CD14-positive monocyte (primary cell): ENCODE measurements around the gene KCNAB1. TPM values are rescaled to one million over a fixed set of nuclear protein-coding genes. Genes with fewer than 3 reads are reported as not detected.

Source experiments
- DNase-seq, 3 donors: peaks; one replicate each; pipeline ENCODE4 v3.0.0-alpha.2; 2011 to 2022
- H2AFZ ChIP-seq: 2 replicates; pipeline ENCODE4 v1.6.0; 2012; ENCODE audit warnings: mild to moderate bottlenecking, low read depth, low read length, inconsistent platforms; ENCODE audit not compliant: insufficient read depth, poor library complexity, severe bottlenecking
- H3K27ac ChIP-seq, 2 donors: 1 replicate in 1 of 2; 2 replicates in 1 of 2; pipeline ENCODE4 v1.5.1; 2012 to 2013; ENCODE audit warnings: low read length in 2 of 2, control low read depth in 1 of 2, inconsistent platforms in 1 of 2, low read depth in 1 of 2, mild to moderate bottlenecking in 1 of 2
- H3K27me3 ChIP-seq, 2 donors: one replicate each; pipeline versions ENCODE4 v1.6.0 to v1.6.1; 2011 to 2013; ENCODE audit warnings: low read length in 2 of 2; ENCODE audit not compliant: control insufficient read depth in 2 of 2, insufficient read depth in 2 of 2
- H3K36me3 ChIP-seq, 2 donors: replicated peaks in 1 of 2; 1 replicate in 1 of 2; 2 replicates in 1 of 2; pipeline versions ENCODE4 v1.5.1 to v1.6.1; 2012 to 2013; ENCODE audit warnings: low read length in 2 of 2, control low read depth in 1 of 2, inconsistent platforms in 1 of 2, mild to moderate bottlenecking in 1 of 2; ENCODE audit not compliant: insufficient read depth in 2 of 2, control insufficient read depth in 1 of 2
- H3K4me1 ChIP-seq, 2 donors: 1 replicate in 1 of 2; 2 replicates in 1 of 2; pipeline versions ENCODE4 v1.5.1 to v1.6.1; 2012 to 2013; ENCODE audit warnings: low read length in 2 of 2, control low read depth in 1 of 2, inconsistent platforms in 1 of 2, mild to moderate bottlenecking in 1 of 2, moderate library complexity in 1 of 2; ENCODE audit not compliant: insufficient read depth in 2 of 2, control insufficient read depth in 1 of 2
- H3K4me2 ChIP-seq: replicated peaks from 2 replicates; pipeline ENCODE3; 2012; ENCODE audit warnings: low read length, moderate library complexity, mild to moderate bottlenecking; ENCODE audit not compliant: poor library complexity, severe bottlenecking; ENCODE audit errors: extremely low read depth
- H3K4me3 ChIP-seq, 3 experiments: fragments of 200-600 bp in 1 of 3; sonication (generic) in 1 of 3; replicated peaks in 1 of 3; 1 replicate in 2 of 3; 2 replicates in 1 of 3; pipeline ENCODE4 v1.5.1; 2011 to 2013; ENCODE audit warnings: low read length in 3 of 3, mild to moderate bottlenecking in 3 of 3, control low read depth in 2 of 3, low read depth in 2 of 3, inconsistent platforms in 1 of 3, moderate library complexity in 1 of 3
- H3K79me2 ChIP-seq: 2 replicates; pipeline ENCODE4 v1.6.0; 2012; ENCODE audit warnings: mild to moderate bottlenecking, control low read depth, inconsistent platforms, low read length, moderate library complexity; ENCODE audit not compliant: insufficient read depth
- H3K9ac ChIP-seq: 2 replicates; pipeline ENCODE4 v1.6.0; 2017; ENCODE audit warnings: low read length, mild to moderate bottlenecking; ENCODE audit not compliant: insufficient read depth, poor library complexity, severe bottlenecking
- H3K9me3 ChIP-seq, 2 donors: replicated peaks in 1 of 2; 1 replicate in 1 of 2; 2 replicates in 1 of 2; pipeline versions ENCODE4 v1.5.1 to v1.6.1; 2012 to 2013; ENCODE audit warnings: low read length in 2 of 2, control low read depth in 1 of 2; ENCODE audit not compliant: control insufficient read depth in 1 of 2, insufficient read depth in 1 of 2
- H4K20me1 ChIP-seq: 2 replicates; pipeline ENCODE4 v1.6.0; 2012; ENCODE audit warnings: mild to moderate bottlenecking, low read length, control low read depth, moderate library complexity; ENCODE audit not compliant: insufficient read depth
- H3K27ac Mint-ChIP-seq, 7 donors: one replicate each; pipeline ENCODE4 v1.8.0; 2020; ENCODE audit warnings: mild to moderate bottlenecking in 7 of 7, mixed read lengths in 7 of 7, moderate library complexity in 6 of 7, inconsistent platforms in 2 of 7
- H3K27me3 Mint-ChIP-seq, 3 donors: one replicate each; pipeline ENCODE4 v1.8.0; 2021 to 2022; ENCODE audit warnings: low read depth in 3 of 3, mild to moderate bottlenecking in 3 of 3, mixed read lengths in 3 of 3, moderate library complexity in 3 of 3, inconsistent platforms in 1 of 3
- H3K36me3 Mint-ChIP-seq, 2 donors: one replicate each; pipeline ENCODE4 v1.8.0; 2020; ENCODE audit warnings: mixed read lengths in 2 of 2, inconsistent platforms in 1 of 2, mild to moderate bottlenecking in 1 of 2
- H3K4me1 Mint-ChIP-seq: one replicate; pipeline ENCODE4 v1.8.0; 2020; ENCODE audit warnings: mild to moderate bottlenecking, mixed read lengths
- H3K4me3 Mint-ChIP-seq, 2 donors: one replicate each; pipeline ENCODE4 v1.8.0; 2020; ENCODE audit warnings: mild to moderate bottlenecking in 2 of 2, mixed read lengths in 2 of 2, moderate library complexity in 1 of 2
- H3K9me3 Mint-ChIP-seq, 7 donors: one replicate each; pipeline ENCODE4 v1.8.0; 2020 to 2022; ENCODE audit warnings: mixed read lengths in 7 of 7, mild to moderate bottlenecking in 6 of 7, moderate library complexity in 6 of 7, inconsistent platforms in 2 of 7
- CTCF ChIP-seq: fragments of 200-600 bp; IDR thresholded peaks from one replicate; pipeline ENCODE4 v1.8.0; 2022; ENCODE audit warnings: antibody characterized with exemption, mild to moderate bottlenecking
- WGBS: methylation state at CpG from one replicate; pipeline ENCODE4 v1.1.5; 2013; ENCODE audit warnings: missing lambda C conversion rate; ENCODE audit not compliant: insufficient coverage; 5-methylcytosine and 5-hydroxymethylcytosine counted together
- intact Hi-C, 2 donors: fragments of 100-400 bp; cut with micrococcal nuclease; formaldehyde crosslinking; loops; one replicate each; pipeline versions ENCODE4 v1.15.0 to v1.15.1; 2023
- polyA plus RNA-seq, 3 donors: library from polyadenylated mRNA; depleted of rRNA in 1 of 3; unstranded in 2 of 3; stranded (reverse) in 1 of 3; fragments of 300-500 nt in 2 of 3; fragments of >200 nt in 1 of 3; fragmentation: Illumina TruSeq in 2 of 3; gene quantifications; 1 replicate in 2 of 3; 2 replicates in 1 of 3; pipeline ENCODE4 v1.2.3, GENCODE V29; 2012 to 2021

KCNAB1 gene
- polyA plus RNA-seq, 3 donors: 0.08 to 0.14 TPM; not detected in 1

- H3K36me3 ChIP-seq: no peaks in the 10 kb centered on the region
- Mint-ChIP-seq H3K4me1 (no peaks in the 10 kb centered on the region), H3K4me3 (no peak overlapping the region), H3K9me3 (peaks cover 0 to 3% (median 0%) of the 10 kb centered on the region in 7 donors), H3K27me3 (peaks cover 0 to 4% (median 2%) of the 10 kb centered on the region in 3 donors), H3K36me3 (no peaks in the 10 kb centered on the region), H3K27ac (no peak overlapping the region)
- no peak for TF ChIP-seq CTCF
- no peaks in the 10 kb centered on the region for H3K79me2 ChIP-seq
- no peak overlapping the region for H3K4me3 ChIP-seq
- H3K9me3 ChIP-seq: no peaks in the 10 kb centered on the region
- no peak overlapping the region for H3K27ac ChIP-seq
- H3K4me2 ChIP-seq: no peak overlapping the region
- H3K4me1 ChIP-seq: no peaks in the 10 kb centered on the region
- H2AFZ ChIP-seq: no peak overlapping the region
- no CpG with 5 or more reads among the region's 1 CpG for WGBS
- H3K9ac ChIP-seq: no peak overlapping the region
- no peaks in the 10 kb centered on the region for H3K27me3 ChIP-seq
- no peaks in the 10 kb centered on the region for H4K20me1 ChIP-seq
- DNase-seq: no peak
- intact Hi-C loops: no loop called here
Measured at GRCh38 chr3:156260331-156260730, 140.0 kb downstream of the KCNAB1 start.

DNA sequence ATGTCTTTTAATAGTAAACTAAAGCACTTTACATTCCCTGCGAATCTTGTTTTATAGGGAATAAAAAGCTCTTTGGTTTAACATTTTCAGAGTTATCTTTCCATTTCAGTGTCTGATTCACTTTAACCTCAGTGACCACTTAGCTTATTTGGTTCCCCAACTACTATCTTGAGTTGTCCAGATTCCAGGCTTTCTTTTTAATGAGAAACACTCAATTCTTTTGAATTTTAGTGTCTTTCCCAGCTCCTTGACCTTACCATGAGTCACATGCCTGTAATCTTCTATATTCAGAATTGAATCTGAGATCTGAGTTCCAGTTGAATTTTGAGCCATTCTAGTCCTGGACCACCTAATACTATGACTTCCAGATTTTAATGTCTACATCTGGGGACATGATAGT, 144.4 kb downstream of the KCNAB1 start:
- Mint-ChIP-seq H3K27ac (no peak overlapping the region), H3K36me3 (no peaks in the 10 kb centered on the region), H3K9me3 (peaks cover 0 to 3% (median 0%) of the 10 kb centered on the region in 7 donors), H3K4me1 (no peaks in the 10 kb centered on the region), H3K27me3 (peaks cover 0 to 2% (median 0%) of the 10 kb centered on the region in 3 donors), H3K4me3 (no peak overlapping the region)
- no peak overlapping the region for H3K27ac ChIP-seq
- TF ChIP-seq CTCF: no peak
- H3K27me3 ChIP-seq: peaks cover 0 to 3% of the 10 kb centered on the region in 2 donors
- H3K9me3 ChIP-seq: no peaks in the 10 kb centered on the region
- no peaks in the 10 kb centered on the region for H3K79me2 ChIP-seq
- no peaks in the 10 kb centered on the region for H3K36me3 ChIP-seq
- no peak overlapping the region for H2AFZ ChIP-seq
- H3K4me1 ChIP-seq: no peaks in the 10 kb centered on the region
- H3K4me3 ChIP-seq: no peak overlapping the region
- H4K20me1 ChIP-seq: no peaks in the 10 kb centered on the region
- WGBS: no CpG with 5 or more reads among the region's 1 CpG
- DNase-seq: no peak
- H3K4me2 ChIP-seq: no peak overlapping the region
- intact Hi-C loops: no loop called here
- no peak overlapping the region for H3K9ac ChIP-seq
